Hippocampal formation (tissue), 2 donors: ENCODE measurements around the gene C7orf57.
A peak's percentile ranks its signal among the peaks of the same experiment; 100 is the strongest.
"Not testable (repeated sequence)": the region's sequence is repeated elsewhere in the genome, so short reads cannot be mapped to it uniquely, and the experiment has no call there.

Experiments used
- DNase-seq, 2 donors: peaks; one replicate each; lab custom pipeline; 2025; lab: John Stamatoyannopoulos, UW

C7orf57 gene

DNA sequence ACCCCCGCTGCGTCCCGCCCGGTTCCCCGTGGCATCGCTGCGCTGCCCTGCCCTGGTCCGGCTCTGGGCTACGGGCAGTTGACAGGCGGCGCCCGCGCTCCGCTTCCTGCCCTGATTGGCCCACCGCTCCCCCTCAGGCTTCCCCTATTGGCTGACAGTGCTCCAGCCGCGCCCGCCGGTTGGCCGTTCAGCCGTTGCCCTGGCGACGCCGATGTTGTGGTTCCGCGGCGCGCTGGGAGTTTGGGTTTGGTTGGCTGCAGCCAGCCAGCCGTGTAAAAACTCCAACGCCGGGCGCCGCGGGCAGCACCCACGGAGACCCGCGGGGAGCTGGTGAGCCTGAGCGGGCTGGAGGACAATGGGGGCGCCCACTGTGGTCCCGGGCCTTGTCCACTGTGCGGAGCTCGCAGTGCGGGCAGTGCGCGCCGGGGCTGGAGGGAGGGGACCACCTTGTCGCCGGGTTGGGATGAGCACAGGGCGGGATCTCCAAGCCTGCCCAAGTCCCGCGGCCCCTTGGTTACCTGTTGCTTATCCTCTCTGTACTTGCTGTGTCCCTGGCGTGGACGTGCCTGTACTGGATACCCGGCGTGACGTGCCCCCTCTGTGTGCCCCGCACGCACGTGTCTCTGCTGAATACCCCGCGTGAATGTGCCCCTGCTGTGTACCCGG, at the start of gene C7orf57:
Gene C7orf57 (plus strand): TSS at position 243 of the 666 bp plus-strand sequence. CDS start 766 bp downstream, outside the sequence.
- peak; percentile 71 to 85 for DNase-seq

DNA sequence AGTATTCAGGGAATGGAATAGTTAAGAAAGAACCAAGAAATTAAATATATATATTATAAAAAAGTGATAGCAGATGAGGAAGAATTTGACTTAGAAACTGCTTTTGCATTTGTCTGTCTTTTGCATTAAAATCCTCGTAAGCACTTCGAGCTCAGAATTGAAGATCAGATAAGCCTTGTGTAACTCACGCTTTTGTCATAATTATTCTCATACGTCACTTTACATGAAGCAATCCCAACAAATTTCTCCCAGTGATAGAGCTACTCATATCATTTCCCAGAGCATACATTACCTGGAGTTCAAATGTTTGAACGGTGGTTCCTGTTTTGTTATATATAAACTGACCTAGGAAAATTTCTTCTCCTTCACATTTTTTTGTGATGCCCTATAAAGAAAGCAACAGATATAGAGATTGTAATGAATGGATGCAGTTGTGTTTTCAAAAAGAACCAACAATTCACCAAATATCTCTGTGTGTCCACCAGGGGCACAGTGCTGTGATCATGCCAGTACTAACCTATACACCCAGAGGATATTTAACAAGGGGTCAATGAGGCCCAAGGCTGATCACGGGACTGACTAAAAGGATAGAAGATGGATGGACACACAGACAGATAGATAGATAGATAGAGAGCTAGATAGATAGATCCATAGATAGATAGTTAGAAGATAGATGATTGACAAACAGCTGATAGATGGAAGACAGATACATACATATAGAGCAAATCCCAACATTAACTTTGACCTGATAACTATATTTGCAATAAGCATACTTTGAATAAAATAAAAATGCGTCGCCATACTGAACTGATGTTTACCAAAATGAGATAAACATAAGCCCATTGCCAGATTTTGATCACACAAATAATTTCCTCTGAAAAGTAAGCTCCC, 46.6 kb upstream of the C7orf57 start:
- DNase-seq: no peak

DNA sequence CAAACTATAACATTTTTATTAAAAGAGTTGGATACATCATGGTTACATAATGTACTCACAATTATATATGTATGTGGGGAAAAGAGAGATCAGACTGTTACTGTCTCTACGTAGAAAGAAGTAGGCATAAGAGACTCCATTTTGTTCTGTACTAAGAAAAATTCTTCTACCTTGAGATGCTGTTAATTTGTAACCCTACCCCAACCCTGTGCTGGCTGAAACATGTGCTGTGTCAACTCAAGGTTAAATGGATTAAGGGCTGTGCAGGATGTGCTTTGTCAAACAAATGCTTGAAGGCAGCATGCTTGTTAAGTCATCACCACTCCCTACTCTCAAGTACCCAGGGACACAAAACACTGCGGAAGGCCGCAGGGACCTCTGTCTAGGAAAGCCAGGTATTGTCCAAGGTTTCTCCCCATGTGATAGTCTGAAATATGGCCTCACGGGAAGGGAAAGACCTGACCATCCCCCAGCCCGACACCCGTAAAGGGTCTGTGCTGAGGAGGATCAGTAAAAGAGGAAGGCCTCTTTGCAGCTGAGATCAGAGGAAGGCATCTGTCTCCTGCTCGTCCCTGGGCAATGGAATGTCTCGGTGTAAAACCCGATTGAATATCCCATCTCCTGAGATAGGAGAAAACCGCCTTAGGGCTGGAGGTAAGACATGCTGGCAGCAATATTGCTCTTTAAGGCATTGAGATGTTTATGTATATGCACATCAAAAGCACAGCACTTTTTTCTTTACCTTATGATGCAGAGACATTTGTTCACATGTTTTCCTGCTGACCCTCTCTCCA, 45.5 kb upstream of the C7orf57 start:
- DNase-seq: not testable (repeated sequence)

DNA sequence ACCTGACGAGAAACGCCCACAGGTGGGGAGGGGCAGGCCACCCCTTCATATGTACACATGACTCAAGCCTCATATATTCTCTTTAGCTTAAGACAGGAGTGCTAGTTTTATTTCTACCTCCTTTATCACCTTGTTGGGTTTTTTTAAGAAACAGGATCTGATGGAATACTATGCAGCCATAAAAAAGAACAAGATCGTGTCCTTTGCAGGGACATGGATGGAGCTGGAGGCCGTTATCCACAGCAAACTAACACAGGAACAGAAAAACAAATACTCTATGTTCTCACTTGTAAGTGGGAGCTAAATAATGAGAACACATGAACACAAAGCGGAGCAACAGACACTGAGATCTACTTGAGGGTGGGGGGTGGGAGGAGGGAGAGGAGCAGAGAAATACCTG, 44.8 kb upstream of the C7orf57 start:
- DNase-seq: no peak

DNA sequence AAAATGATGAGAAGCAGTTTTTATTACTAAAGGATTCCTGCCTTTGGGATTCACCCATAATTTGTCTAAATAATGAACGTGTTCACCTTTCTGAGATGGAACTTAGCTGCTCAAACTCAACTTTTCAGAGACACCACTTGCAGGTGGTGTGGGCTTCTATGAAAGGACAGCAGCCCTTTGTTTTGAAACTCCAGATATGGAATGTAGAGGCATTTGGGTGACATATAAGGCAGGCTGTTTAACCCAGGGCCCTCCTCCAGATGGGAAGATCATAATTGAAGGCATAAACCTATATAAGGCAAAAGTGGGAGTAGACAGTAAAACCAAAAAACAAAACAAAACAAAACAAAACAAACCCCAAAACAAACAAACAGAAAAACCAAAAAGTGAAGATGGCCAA, 44.1 kb upstream of the C7orf57 start:
- no peak for DNase-seq

DNA sequence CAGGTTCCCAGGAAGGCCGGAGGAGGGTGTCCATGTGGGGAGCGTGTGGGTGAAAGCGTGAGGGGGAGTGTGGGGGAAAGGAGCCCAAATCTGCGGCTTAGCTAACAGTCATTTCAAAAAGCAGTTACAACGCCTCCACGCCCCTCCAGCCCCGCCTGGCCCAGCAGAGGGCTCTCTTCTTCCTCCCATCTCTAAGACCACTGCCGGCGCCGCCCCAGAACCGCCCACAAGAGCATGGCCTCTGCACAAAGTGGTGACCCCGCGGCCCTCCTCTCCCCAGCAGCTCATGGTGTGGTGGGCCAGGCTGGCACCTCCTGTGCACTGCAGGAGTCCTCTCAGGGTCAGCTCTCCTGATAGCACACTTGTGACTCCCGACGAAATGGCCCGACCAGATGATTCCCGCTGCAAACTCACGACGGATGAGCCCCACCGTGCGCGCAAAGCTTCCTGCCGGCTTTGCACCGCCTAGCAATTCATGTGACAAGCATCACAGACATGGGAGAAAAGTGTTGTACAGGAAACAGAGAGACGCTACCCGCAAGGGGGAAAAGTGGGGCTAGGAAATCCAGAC, 43.5 kb upstream of the C7orf57 start:
- DNase-seq: peak; percentile 33 to 72

DNA sequence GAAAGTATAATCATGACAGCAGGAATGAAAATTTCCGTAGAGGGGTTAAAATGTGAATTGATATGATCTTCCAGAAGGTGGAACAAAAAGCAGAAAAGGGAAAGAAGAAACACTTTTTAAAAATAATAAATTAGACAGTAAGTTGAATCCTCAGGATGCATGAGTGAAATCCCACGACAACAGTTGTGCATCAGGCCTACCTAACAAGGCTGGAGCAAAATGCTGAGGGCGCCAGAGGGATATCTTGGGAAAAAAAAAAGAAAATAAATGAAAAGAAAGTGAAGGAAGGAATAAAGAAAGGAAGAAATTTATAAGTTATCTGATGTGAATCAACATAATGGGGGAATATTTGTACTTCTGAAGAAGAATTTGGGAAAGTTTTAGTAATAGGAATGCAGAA, 42.9 kb upstream of the C7orf57 start:
- DNase-seq: no peak

DNA sequence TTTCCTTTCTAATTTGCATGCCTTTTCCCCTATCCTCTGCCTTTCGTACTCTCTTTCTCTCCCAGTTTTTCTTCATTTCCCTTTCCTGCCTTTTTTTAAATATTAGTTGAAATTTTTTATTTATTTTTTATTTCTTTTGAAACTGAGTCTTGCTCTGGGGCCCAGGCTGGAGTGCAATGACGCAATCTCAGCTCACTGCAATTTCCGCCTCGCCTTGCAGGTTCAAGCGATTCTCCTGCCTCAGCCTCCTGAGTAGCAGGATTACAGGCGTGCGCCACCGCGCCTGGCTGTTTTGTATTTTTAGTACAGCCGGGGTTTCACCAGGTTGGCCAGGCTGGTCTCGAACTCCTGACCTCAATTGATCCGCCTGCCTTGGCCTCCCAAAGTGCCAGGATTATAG, 35.9 kb upstream of the C7orf57 start:
- DNase-seq: no peak

DNA sequence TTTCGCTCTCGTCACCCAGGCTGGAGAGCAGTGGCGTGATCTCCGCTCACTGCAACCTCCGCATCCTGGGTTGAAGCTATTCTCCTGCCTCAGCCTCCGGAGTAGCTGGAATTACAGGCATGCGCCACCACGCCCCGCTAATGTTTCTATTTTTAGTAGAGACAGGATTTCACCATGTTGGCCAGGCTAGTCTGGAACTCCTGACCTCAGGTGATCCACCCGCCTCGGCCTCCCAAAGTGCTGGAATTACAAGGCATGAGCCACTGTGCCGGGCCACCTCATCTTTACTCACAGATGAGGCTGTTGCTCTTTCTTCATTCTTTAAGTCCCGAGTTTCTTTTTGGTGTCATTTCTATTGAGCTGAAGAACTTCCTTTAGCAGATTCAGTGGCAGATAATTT, 35.2 kb upstream of the C7orf57 start:
- DNase-seq: not testable (repeated sequence)

DNA sequence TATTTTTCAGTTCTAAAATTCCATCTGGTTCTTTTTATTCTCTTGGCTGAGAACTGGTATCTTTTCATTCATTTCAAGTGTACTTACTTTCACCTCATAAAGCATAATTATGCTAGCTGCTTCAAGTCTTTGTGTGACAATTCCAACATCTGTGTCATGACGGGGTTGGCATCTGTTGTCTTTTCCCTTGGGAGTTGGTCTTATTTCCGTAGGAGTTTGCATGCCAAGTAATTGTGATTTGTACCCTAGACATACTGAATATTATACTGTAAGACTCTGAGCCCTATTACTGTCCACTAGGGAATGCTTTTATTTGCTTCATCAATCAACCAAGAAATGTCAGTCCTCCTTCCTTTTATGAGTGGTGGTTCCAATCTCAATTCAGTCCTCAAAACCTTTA, 31.3 kb upstream of the C7orf57 start:
- no peak for DNase-seq

DNA sequence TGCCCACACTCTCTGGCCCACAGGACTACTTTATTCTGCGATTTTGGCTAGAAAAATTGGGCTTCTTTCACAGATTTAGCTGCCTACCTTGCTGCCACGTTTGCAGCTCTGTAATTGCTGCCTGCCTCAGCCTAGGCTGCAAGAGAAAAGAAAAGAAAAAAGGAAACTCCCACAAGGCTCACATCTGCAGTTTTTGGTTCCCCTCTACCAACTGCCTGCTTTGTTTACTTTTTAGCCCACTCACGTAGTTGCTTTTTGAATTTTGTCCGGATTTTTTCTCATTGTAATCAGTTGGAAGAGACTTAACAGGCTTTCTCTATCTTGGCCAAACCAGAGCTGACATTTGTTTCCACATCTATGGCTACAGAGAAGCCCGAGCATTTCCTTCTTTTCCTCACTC, 30.7 kb upstream of the C7orf57 start:
- DNase-seq: no peak

DNA sequence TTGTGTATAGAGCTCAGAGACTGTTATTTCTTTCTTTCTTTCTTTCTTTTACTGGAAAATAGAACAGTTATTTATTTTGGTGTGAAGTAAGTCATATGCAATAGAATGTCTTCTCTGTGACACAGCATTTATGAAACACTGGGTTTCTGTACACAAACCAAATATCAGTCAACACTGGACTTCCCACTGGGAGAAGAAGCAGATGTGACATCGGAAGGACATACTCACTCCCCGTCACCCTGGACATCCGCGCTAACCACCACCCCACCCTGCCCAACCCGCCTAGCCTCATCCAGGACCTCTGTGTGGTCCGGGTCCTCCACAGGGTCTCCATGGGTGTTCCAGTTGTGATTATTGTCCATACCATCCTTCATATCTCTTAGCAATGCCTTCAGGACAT, 28.5 kb upstream of the C7orf57 start:
- DNase-seq: no peak

DNA sequence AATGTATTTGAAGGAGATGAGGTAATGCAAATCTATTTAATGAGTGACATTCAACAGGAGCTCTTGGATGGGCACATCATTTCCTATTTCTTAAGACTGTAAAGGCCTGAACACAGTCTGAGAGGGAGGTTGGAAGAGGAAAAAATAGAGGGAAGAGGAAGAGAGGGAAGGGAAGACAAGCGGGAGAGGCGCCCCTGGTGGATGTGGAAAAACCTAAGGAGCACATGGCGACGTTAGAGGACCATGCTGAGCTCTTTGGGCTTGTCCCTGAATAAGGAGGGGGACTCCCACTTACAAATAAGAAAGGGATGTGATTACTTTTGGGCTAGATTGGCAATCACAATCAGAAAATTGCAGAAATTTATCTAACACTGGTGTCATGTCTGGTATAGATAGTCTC, 26.1 kb upstream of the C7orf57 start:
- no peak for DNase-seq

DNA sequence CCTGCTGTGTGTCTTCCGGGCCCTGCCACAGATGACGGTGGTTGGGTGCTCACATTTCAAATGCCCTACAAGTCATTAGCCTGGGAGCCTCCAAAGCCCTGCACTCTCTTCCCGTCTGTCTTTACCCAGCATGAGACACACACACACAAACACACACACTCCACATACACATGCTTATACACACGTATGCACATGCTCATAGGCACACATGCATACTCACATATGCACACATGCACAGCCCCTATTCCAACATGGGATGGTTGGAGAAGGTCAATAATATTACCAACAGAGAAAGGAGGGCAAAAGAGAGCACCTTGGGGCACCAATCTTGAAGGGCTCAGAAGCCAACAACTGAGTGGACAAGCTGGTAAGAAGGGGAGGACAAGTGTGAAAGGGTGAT, 25.4 kb upstream of the C7orf57 start:
- DNase-seq: no peak

DNA sequence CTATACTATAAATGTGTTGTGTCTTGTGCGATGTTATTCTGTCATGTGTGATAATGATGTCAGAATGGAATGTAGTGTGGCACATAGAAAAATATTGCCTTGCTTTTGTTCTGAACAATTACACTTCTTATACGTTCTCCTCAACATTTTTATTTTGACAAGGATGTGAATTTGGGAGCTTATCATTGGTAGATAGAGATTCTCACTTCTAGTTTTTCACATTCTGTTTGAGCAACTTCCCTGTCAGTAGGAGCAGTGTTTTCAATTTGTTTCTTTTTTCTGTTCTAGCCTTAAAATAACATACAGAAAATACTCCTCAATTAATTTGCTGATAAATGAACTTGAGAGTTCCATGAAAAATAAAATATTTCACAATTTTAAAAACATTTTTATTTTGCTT, 24.0 kb upstream of the C7orf57 start:
- peak in 1 of 2 donors; percentile 19 for DNase-seq

DNA sequence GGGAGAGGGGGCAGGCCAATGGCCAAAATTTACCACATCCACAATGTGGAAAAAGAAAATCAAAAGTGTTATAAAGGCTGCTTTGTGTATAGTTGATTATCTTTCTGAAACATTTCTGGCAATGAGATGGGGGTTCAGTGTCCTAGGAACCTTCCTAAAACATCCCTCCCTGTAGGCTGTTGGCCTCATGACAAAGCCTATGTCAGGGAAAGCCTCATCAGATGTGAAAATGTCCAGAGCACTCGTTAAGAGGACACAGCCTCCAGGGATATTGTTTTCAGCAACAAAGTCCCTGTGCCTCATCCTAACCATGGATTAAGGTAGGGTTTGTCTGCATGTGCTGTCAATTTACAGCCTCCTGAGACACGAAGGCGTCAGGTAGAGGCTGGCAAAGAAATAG, 23.4 kb upstream of the C7orf57 start:
- no peak for DNase-seq

DNA sequence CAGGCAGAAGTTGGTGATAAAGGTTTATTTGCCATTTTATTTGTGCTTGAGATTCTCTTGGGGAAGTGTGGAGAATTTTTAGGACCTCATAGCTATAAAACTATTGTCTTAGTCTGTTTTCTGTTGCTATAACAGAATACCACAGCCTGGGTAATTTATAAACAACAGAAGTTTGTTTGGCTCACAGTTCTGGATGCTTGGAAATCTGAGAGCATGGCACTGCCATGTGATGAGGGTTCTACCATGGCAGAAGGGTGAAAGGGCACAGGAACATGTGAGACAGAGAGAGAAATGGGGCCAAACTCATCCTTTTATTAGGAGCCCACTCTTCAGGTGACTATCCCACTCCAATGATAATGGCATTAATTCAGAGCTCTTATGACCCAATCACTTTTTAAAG, 18.7 kb upstream of the C7orf57 start:
- no peak for DNase-seq

DNA sequence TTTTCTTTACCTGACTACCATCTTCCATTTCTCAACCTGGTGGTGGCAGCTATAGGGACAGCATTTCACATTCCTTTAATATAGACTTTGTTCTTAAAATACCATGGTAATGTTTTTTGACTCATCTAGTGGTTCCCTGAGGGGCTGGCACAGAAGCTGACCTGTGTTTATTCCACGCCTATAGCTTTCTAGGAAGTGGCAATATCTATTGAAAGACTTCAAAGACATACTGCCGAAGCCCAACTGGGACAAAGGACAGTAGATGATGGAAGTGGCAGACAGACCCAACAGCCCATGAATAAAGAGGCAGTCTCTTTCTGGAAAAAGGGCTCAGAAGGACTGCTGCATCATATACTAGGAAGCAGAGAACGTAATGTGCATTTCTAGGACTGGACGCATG, 17.7 kb upstream of the C7orf57 start:
- no peak for DNase-seq

DNA sequence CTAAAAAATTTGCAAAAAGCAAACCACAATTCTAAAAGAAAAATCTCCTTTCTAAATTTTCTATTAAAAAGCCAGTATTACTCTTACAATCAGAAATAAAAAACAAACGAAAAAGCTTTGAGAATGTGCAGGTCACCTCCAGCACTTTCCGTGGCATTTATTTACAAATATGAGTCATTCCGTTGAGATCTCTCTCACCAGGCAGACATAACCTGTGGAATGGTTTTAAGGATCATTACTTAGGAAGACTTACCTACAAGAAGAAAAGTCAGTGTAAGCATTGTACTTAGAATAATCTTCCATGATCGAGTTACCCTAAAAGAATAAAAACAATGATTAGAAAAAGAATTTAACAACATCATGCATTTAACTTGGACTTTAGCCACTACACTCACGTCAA, 9.7 kb upstream of the C7orf57 start:
- DNase-seq: no peak

DNA sequence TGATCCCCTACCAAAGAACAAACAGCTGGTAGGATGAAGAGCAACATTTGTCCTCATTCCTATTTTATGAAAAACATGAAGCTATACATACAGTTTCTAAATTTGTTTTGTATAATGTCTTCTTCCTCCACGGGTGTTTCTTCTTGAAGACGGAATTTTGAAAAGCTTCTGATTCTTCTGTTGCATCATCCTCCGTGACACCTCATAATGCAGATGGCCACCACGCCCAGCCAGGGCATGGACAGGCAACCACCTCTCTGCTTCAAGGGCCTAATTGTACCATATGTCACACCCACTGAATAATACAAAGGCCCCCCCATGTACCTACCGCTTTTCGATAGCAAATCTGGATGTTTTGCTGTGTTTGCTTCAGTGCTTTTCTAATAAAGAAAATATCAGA, 6.4 kb upstream of the C7orf57 start, which contains the start of gene SUN3:
Gene SUN3 (minus strand): TSS at position 170 of the 400 bp plus-strand sequence. CDS start 169 bp downstream, at position 1.
- DNase-seq: no peak

DNA sequence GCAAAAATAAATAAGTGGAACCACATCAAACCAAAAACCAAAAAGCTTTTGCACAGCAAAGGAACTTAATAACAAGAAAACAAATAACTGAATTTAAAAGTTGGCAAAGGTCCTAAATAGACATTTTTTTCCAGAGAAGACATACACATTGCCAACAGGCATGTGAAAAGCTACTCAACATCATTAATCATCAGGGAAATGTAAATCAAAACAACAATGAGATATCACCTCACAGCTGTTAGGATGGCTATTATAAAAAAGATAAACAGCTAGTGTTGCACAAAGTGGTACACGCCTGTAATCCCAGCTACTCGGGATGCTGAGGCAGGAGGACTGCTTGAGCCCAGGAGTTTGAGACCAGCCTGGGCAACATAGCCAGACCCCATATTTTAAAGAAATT, 4.2 kb upstream of the C7orf57 start:
- no peak for DNase-seq

DNA sequence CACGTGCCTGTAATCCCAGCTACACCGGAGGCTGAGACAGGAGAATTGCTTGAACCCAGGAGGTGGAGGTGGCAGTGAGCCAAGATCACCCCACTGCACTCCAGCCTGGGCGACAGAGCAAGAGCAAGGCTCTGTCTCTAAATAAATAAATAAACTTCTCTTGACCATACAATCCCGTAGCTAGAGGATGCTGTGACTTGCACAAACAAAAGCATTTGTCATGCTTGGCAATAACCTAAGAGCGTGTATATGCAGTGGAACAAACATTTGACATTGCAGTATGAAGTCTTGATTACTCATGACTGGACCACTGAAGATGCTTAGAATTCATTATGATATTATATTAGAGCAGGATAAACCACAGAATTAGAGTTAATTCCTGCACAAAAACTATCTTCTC, 1.4 kb upstream of the C7orf57 start:
- DNase-seq: no peak
